ENCODE results near the gene LPIN1.

DNA sequence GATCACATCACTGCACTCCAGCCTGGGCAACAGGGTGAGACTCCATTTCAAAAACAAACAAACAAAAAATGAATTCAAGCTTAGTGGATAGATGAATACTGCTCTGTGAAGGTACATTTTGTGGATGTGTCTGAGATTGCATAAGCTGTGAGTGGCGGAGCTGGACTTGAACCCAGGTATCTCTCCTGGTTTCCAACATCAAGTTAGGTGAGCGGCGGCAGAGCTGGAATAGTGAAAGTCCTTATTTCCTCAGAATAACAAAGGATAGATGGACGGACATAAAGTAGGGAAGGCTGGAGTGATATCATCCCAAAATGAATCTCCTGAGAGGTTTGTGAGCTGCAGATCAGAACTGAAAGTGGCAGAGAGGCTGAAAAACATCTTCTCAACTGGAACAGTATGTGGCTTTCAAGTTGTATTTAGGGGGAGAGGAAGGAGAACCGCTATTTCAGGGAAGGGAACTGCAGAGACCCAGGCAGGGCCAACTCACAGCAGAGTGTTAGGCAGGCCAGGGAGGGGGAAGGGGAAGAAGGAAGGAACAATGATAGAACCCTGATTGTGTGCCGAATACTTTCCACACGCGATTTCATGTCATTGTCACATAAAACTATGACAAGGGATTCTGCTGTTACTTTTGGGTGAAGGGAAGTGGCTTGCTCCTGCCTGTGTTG lies 106.2 kb downstream of the LPIN1 start:
- TF ChIP-seq, protein P1, sequence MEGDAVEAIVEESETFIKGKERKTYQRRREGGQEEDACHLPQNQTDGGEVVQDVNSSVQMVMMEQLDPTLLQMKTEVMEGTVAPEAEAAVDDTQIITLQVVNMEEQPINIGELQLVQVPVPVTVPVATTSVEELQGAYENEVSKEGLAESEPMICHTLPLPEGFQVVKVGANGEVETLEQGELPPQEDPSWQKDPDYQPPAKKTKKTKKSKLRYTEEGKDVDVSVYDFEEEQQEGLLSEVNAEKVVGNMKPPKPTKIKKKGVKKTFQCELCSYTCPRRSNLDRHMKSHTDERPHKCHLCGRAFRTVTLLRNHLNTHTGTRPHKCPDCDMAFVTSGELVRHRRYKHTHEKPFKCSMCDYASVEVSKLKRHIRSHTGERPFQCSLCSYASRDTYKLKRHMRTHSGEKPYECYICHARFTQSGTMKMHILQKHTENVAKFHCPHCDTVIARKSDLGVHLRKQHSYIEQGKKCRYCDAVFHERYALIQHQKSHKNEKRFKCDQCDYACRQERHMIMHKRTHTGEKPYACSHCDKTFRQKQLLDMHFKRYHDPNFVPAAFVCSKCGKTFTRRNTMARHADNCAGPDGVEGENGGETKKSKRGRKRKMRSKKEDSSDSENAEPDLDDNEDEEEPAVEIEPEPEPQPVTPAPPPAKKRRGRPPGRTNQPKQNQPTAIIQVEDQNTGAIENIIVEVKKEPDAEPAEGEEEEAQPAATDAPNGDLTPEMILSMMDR (IDR thresholded peaks at IDR 0.05; ENCODE audit: poor library complexity) = no peak
- TF ChIP-seq EZH2phosphoT487 (IDR thresholded peaks at IDR 0.05; ENCODE audit: low read depth, severe bottlenecking, unreplicated experiment) = no peak
